ENCODE results near the gene PRKAG2.
A peak's percentile ranks its signal among the peaks of the same experiment; 100 is the strongest.

Gene PRKAG2

GRCh38 chr7:151682831-151683614 lies 193.9 kb downstream of the PRKAG2 start:
- TF ChIP-seq SPI1 (IDR thresholded peaks at IDR 0.05; ENCODE audit: low read depth, low read length) (no peak), POU2F2 (IDR thresholded peaks at IDR 0.05; ENCODE audit: low read depth, low read length) (no peak), TAF1 (IDR thresholded peaks at IDR 0.05; ENCODE audit: low read depth, low read length) (no peak), POLR2AphosphoS5 (IDR thresholded peaks at IDR 0.05; ENCODE audit: low read depth, low read length) (no peak), POLR2A (IDR thresholded peaks at IDR 0.05; ENCODE audit: low read depth, low read length) (no peak), PAX5 (IDR thresholded peaks at IDR 0.05; ENCODE audit: insufficient read depth, low read length, severe bottlenecking) (no peak)
- DNase-seq (ENCODE audit: insufficient read length, low spot score) (no peak), FAIRE-seq (no peak)

- TF ChIP-seq POLR2A (IDR thresholded peaks at IDR 0.05; ENCODE audit: low read depth, low read length) (no peak), SPI1 (IDR thresholded peaks at IDR 0.05; ENCODE audit: low read depth, low read length) (no peak), POU2F2 (IDR thresholded peaks at IDR 0.05; ENCODE audit: low read depth, low read length) (no peak), TAF1 (IDR thresholded peaks at IDR 0.05; ENCODE audit: low read depth, low read length) (no peak), POLR2AphosphoS5 (IDR thresholded peaks at IDR 0.05; ENCODE audit: low read depth, low read length) (no peak), PAX5 (IDR thresholded peaks at IDR 0.05; ENCODE audit: insufficient read depth, low read length, severe bottlenecking) (no peak)
- FAIRE-seq: no peak
- no peak for DNase-seq (ENCODE audit: insufficient read length, low spot score)
Observed at GRCh38 chr7:151681726-151682125, 195.2 kb downstream of the PRKAG2 start.

GRCh38 chr7:151680810-151681209 lies 196.1 kb downstream of the PRKAG2 start:
- no peak for DNase-seq (ENCODE audit: insufficient read length, low spot score)
- no peak for TF ChIP-seq POLR2A (IDR thresholded peaks at IDR 0.05; ENCODE audit: low read depth, low read length)
- no peak for TF ChIP-seq SPI1 (IDR thresholded peaks at IDR 0.05; ENCODE audit: low read depth, low read length)
- TF ChIP-seq TAF1 (IDR thresholded peaks at IDR 0.05; ENCODE audit: low read depth, low read length): no peak
- no peak for TF ChIP-seq POU2F2 (IDR thresholded peaks at IDR 0.05; ENCODE audit: low read depth, low read length)
- FAIRE-seq: no peak

- DNase-seq (ENCODE audit: insufficient read length, low spot score) (no peak), FAIRE-seq (no peak)
- TF ChIP-seq SPI1 (IDR thresholded peaks at IDR 0.05; ENCODE audit: low read depth, low read length) (no peak), POLR2AphosphoS5 (IDR thresholded peaks at IDR 0.05; ENCODE audit: low read depth, low read length) (no peak), POLR2A (IDR thresholded peaks at IDR 0.05; ENCODE audit: low read depth, low read length) (no peak)
Observed at GRCh38 chr7:151679881-151680612, 196.9 kb downstream of the PRKAG2 start.

GRCh38 chr7:151679071-151679708 lies 197.7 kb downstream of the PRKAG2 start:
- TF ChIP-seq TAF1 (IDR thresholded peaks at IDR 0.05; ENCODE audit: low read depth, low read length) (no peak), PAX5 (IDR thresholded peaks at IDR 0.05; ENCODE audit: insufficient read depth, low read length, severe bottlenecking) (no peak), POLR2A (IDR thresholded peaks at IDR 0.05; ENCODE audit: low read depth, low read length) (no peak), POLR2AphosphoS5 (IDR thresholded peaks at IDR 0.05; ENCODE audit: low read depth, low read length) (no peak), SPI1 (IDR thresholded peaks at IDR 0.05; ENCODE audit: low read depth, low read length) (no peak), POU2F2 (IDR thresholded peaks at IDR 0.05; ENCODE audit: low read depth, low read length) (no peak)
- FAIRE-seq: no peak
- no peak for DNase-seq (ENCODE audit: insufficient read length, low spot score)

GRCh38 chr7:151678227-151678604 lies 198.7 kb downstream of the PRKAG2 start:
- FAIRE-seq: no peak
- TF ChIP-seq SPI1 (IDR thresholded peaks at IDR 0.05; ENCODE audit: low read depth, low read length) (no peak), POU2F2 (IDR thresholded peaks at IDR 0.05; ENCODE audit: low read depth, low read length) (no peak), PAX5 (IDR thresholded peaks at IDR 0.05; ENCODE audit: insufficient read depth, low read length, severe bottlenecking) (no peak), POLR2A (IDR thresholded peaks at IDR 0.05; ENCODE audit: low read depth, low read length) (no peak), POLR2AphosphoS5 (IDR thresholded peaks at IDR 0.05; ENCODE audit: low read depth, low read length) (no peak), TAF1 (IDR thresholded peaks at IDR 0.05; ENCODE audit: low read depth, low read length) (no peak)
- DNase-seq (ENCODE audit: insufficient read length, low spot score): no peak

GRCh38 chr7:151677581-151678226 lies 199.2 kb downstream of the PRKAG2 start:
- DNase-seq (ENCODE audit: insufficient read length, low spot score) (no peak), FAIRE-seq (peak; percentile 13)
- TF ChIP-seq POLR2A (IDR thresholded peaks at IDR 0.05; ENCODE audit: low read depth, low read length) (no peak), TAF1 (IDR thresholded peaks at IDR 0.05; ENCODE audit: low read depth, low read length) (no peak), POLR2AphosphoS5 (IDR thresholded peaks at IDR 0.05; ENCODE audit: low read depth, low read length) (no peak), POU2F2 (IDR thresholded peaks at IDR 0.05; ENCODE audit: low read depth, low read length) (no peak), SPI1 (IDR thresholded peaks at IDR 0.05; ENCODE audit: low read depth, low read length) (no peak), PAX5 (IDR thresholded peaks at IDR 0.05; ENCODE audit: insufficient read depth, low read length, severe bottlenecking) (no peak)

- FAIRE-seq: no peak
- TF ChIP-seq SPI1 (IDR thresholded peaks at IDR 0.05; ENCODE audit: low read depth, low read length) (no peak), POU2F2 (IDR thresholded peaks at IDR 0.05; ENCODE audit: low read depth, low read length) (no peak), PAX5 (IDR thresholded peaks at IDR 0.05; ENCODE audit: insufficient read depth, low read length, severe bottlenecking) (no peak), TAF1 (IDR thresholded peaks at IDR 0.05; ENCODE audit: low read depth, low read length) (no peak), POLR2AphosphoS5 (IDR thresholded peaks at IDR 0.05; ENCODE audit: low read depth, low read length) (no peak), POLR2A (IDR thresholded peaks at IDR 0.05; ENCODE audit: low read depth, low read length) (no peak)
- no peak for DNase-seq (ENCODE audit: insufficient read length, low spot score)
Observed at GRCh38 chr7:151676759-151677158, 200.2 kb downstream of the PRKAG2 start.

All from GM12891 (cell line).